ENCODE data around the gene ZC3H13. TPM values are rescaled to one million over a fixed set of nuclear protein-coding genes. Genes with fewer than 3 reads are reported as not detected.

The ZC3H13 gene
- total RNA-seq, 1 experiment from 2014 or later: 36.9 TPM

- H3K36me3 ChIP-seq (ENCODE audit: low read depth): peaks cover 21% of the 10 kb centered on the region
- no peak overlapping the region for H3K27ac ChIP-seq
- peaks cover 7% of the 10 kb centered on the region; the same call in 1 of the 2 replicates for H3F3A ChIP-seq (ENCODE audit: insufficient read depth, low read depth)
- no peaks in the 10 kb centered on the region for H3K79me2 ChIP-seq (ENCODE audit: low read depth)
- no TSS peak for BruUV-seq (replicated peaks)
- no peak overlapping the region for H3K4me3 ChIP-seq
- H3K27me3 ChIP-seq (ENCODE audit: insufficient read depth, low read depth): no peaks in the 10 kb centered on the region
- no peak overlapping the region for H2AFZ ChIP-seq
- peaks cover 3% of the 10 kb centered on the region; the same call in 1 of the 2 replicates for H4K20me1 ChIP-seq (ENCODE audit: insufficient read depth)
- intact Hi-C loops (cut with micrococcal nuclease; ENCODE audit: unreplicated experiment): no loop called here
- no peaks in the 10 kb centered on the region for H3K9me2 ChIP-seq (ENCODE audit: insufficient read depth)
- no peak overlapping the region for H3K4me2 ChIP-seq
- no peak for DNase-seq
- ChIA-PET CTCF (no interaction called here), POLR2A (ENCODE audit: unreplicated experiment) (no interaction called here)
- H3K9me3 ChIP-seq (ENCODE audit: insufficient read depth, low read depth): no peaks in the 10 kb centered on the region; the same call in 1 of the 2 replicates
- no peak for TF ChIP-seq EZH2 (IDR thresholded peaks at IDR 0.05; ENCODE audit: low read depth)
- TF ChIP-seq CTCF (conservative IDR thresholded peaks at IDR 0.05): no peak
- H3K4me1 ChIP-seq (replicated peaks; ENCODE audit: insufficient read depth): no peaks in the 10 kb centered on the region
Observed at GRCh38 chr13:45954836-45955800, 97.4 kb downstream of the ZC3H13 start.

- Histone ChIP-seq H4K20me1 (ENCODE audit: insufficient read depth) (peaks cover 3% of the 10 kb centered on the region; the same call in 1 of the 2 replicates), H3K27ac (no peak overlapping the region), H3F3A (ENCODE audit: insufficient read depth, low read depth) (peaks cover 7% of the 10 kb centered on the region; the same call in 1 of the 2 replicates), H3K79me2 (ENCODE audit: low read depth) (no peaks in the 10 kb centered on the region), H3K4me3 (no peak overlapping the region), H3K4me2 (no peak overlapping the region), H3K27me3 (ENCODE audit: insufficient read depth, low read depth) (no peaks in the 10 kb centered on the region), H3K4me1 (replicated peaks; ENCODE audit: insufficient read depth) (no peaks in the 10 kb centered on the region), H2AFZ (no peak overlapping the region), H3K9me3 (ENCODE audit: insufficient read depth, low read depth) (no peaks in the 10 kb centered on the region), H3K9me2 (ENCODE audit: insufficient read depth) (no peaks in the 10 kb centered on the region), H3K36me3 (ENCODE audit: low read depth) (peaks cover 15% of the 10 kb centered on the region; the same call in 1 of the 2 replicates)
- intact Hi-C loops (cut with micrococcal nuclease; ENCODE audit: unreplicated experiment): no loop called here
- no peak for DNase-seq
- no peak for TF ChIP-seq EZH2 (IDR thresholded peaks at IDR 0.05; ENCODE audit: low read depth)
- TF ChIP-seq CTCF (conservative IDR thresholded peaks at IDR 0.05): no peak
- no TSS peak for BruUV-seq (replicated peaks)
- ChIA-PET POLR2A (ENCODE audit: unreplicated experiment) (no interaction called here), CTCF (no interaction called here)
Observed at GRCh38 chr13:45953082-45953481, 99.5 kb downstream of the ZC3H13 start.

- Histone ChIP-seq H3K27me3 (ENCODE audit: insufficient read depth, low read depth) (no peaks in the 10 kb centered on the region), H3K27ac (no peak overlapping the region), H3K4me1 (replicated peaks; ENCODE audit: insufficient read depth) (no peaks in the 10 kb centered on the region), H3K9me2 (ENCODE audit: insufficient read depth) (no peaks in the 10 kb centered on the region), H3K9me3 (ENCODE audit: insufficient read depth, low read depth) (no peaks in the 10 kb centered on the region), H3K36me3 (ENCODE audit: low read depth) (peaks cover 3% of the 10 kb centered on the region; the same call in 1 of the 2 replicates), H4K20me1 (ENCODE audit: insufficient read depth) (no peaks in the 10 kb centered on the region; the same call in 1 of the 2 replicates), H2AFZ (no peak overlapping the region), H3F3A (ENCODE audit: insufficient read depth, low read depth) (peaks cover 7% of the 10 kb centered on the region; the same call in 1 of the 2 replicates), H3K4me2 (no peak overlapping the region), H3K4me3 (no peak overlapping the region), H3K79me2 (ENCODE audit: low read depth) (no peaks in the 10 kb centered on the region)
- no peak for DNase-seq
- ChIA-PET CTCF (no interaction called here), POLR2A (ENCODE audit: unreplicated experiment) (no interaction called here)
- intact Hi-C loops (cut with micrococcal nuclease; ENCODE audit: unreplicated experiment): no loop called here
- no peak for TF ChIP-seq EZH2 (IDR thresholded peaks at IDR 0.05; ENCODE audit: low read depth)
- TF ChIP-seq CTCF (conservative IDR thresholded peaks at IDR 0.05): no peak
- no TSS peak for BruUV-seq (replicated peaks)
Observed at GRCh38 chr13:45951724-45952123, 100.8 kb downstream of the ZC3H13 start.
